Measurements from ENCODE around the gene DMD.
"Not testable (repeated sequence)": the region's sequence is repeated elsewhere in the genome, so short reads cannot be mapped to it uniquely, and the experiment has no call there.

DMD gene

DNA sequence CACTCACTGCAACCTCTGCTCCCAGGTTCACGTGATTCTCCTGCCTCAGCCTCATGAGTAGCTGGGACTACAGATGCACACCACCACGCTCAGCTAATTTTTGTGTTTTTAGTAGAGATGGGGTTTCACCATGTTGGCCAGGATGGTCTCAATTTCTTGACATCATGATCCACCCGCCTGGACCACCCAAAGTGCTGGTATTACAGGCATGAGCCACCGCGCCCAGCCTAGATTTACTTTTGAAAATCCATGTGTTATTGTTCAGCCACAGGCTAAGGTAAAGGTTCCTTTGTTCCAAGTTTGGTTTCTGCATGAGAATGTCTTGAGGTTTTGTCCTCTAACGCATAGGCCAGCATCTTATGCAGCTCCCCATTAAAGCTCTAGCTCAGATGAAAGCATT, 371.6 kb downstream of the DMD start:
- DNase-seq = no peak

DNA sequence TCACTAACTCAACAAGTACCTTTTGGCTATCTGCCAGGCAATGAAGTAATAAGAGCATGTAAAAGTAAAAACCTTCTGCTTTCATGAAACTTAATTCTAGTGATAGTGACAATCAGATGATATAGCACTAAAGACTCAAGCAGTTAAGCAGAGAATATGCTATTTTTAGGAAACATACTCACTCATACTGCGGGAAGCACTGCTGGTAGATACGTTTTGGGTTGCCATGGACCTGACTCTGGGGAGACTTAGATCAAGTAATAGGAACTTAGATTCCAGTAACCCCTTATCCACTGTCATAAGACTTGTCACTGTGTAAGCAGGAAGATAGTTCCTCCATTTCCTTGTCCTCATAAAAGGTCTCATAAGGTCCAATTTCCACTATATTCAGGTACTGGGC, 386.3 kb downstream of the DMD start:
- DNase-seq = no peak

GRCh38 chrX:32804034-32804433, 407.3 kb downstream of the DMD start:
- DNase-seq = no peak

- DNase-seq = no peak
Measured at GRCh38 chrX:32798990-32799389, 412.4 kb downstream of the DMD start.

GRCh38 chrX:32788936-32789335, 422.4 kb downstream of the DMD start:
- no peak for DNase-seq

- no peak for DNase-seq
Measured at GRCh38 chrX:32780109-32780508, 431.2 kb downstream of the DMD start.

GRCh38 chrX:32778965-32779364, 432.4 kb downstream of the DMD start:
- DNase-seq = no peak

GRCh38 chrX:32774966-32775365, 436.4 kb downstream of the DMD start:
- DNase-seq = no peak

GRCh38 chrX:32749070-32749469, 462.3 kb downstream of the DMD start:
- no peak for DNase-seq

- DNase-seq = no peak
Measured at GRCh38 chrX:32745323-32745722, 466.0 kb downstream of the DMD start.

DNA sequence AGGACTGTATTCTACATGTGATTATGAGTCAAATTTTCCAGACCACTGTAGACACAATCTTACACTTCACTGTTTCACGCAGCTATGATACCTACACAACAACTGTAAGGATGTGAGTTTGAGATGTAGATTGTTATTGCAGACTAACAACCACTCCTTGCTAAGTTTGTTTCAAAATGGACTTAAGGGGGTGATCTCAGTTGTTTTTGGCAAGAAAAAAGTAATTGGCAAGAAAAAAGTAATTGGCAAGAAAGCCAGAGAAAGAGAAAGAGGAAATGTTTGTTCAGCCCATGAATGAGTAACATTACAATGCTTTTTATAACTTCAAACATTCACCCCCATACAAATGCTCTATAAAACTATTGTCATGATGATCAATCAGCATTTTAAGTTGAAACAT, 466.4 kb downstream of the DMD start:
- DNase-seq = no peak

DNA sequence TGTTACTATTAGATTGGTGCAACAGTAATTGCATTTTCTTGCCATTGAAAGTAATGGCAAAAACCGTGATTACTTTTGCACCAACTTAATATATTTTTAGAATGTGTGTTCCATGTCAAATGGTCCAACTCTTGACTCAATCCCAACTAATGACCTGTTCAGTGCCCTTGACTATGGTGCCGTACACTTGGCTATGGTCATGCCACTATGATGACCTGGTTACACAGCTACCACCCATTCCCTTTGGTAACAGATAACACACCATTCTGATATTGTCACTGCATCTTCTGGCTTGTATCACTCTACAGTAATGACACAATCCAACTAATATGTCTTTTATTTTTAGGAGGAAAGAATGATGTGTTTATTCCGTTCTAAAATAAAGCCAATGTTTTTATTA, 469.4 kb downstream of the DMD start:
- no peak for DNase-seq

DNA sequence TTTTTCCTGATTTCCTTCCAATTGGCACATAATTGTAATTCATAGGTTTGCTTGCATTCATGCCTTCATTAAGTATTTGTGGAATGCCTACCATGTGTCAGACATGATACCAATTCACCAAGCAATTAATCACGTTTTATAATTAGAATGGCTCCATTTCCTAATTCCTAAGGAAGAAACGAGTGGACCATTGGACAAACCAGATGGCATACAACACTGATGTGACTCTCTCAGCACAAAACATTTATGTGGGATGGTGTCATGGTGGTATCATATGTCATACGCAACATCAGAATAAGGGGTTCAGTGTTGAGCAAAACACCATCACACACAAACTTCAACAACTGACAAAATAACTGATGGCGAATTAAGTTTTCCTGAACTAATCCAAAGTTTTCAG, 502.8 kb downstream of the DMD start:
- no peak for DNase-seq

- not testable (repeated sequence) for DNase-seq
Measured at GRCh38 chrX:32705385-32705784, 506.0 kb downstream of the DMD start.

- no peak for DNase-seq
Measured at GRCh38 chrX:32687379-32687778, 524.0 kb downstream of the DMD start.

DNA sequence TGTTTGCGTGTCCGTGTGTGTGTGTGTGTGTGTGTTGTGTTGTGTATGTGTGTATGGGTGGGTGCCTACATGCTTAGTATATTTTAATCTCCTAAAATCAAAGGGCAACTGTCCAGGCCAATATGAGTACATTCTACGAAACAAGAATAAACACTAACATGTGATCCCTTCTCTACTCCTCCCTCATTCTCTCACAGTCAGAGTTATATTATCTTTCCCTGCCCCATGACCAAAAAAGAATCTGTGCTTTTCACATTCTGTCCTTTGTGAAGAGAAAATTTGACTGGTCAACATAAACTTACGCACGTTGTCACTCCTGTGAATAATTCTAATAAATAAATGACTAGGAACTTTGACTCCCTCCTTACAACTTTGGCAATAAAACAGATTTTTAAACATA, 532.9 kb downstream of the DMD start:
- no peak for DNase-seq

- DNase-seq = no peak
Measured at GRCh38 chrX:32673193-32673592, 538.2 kb downstream of the DMD start.

GRCh38 chrX:32662516-32662915, 548.8 kb downstream of the DMD start:
- DNase-seq = no peak

DNA sequence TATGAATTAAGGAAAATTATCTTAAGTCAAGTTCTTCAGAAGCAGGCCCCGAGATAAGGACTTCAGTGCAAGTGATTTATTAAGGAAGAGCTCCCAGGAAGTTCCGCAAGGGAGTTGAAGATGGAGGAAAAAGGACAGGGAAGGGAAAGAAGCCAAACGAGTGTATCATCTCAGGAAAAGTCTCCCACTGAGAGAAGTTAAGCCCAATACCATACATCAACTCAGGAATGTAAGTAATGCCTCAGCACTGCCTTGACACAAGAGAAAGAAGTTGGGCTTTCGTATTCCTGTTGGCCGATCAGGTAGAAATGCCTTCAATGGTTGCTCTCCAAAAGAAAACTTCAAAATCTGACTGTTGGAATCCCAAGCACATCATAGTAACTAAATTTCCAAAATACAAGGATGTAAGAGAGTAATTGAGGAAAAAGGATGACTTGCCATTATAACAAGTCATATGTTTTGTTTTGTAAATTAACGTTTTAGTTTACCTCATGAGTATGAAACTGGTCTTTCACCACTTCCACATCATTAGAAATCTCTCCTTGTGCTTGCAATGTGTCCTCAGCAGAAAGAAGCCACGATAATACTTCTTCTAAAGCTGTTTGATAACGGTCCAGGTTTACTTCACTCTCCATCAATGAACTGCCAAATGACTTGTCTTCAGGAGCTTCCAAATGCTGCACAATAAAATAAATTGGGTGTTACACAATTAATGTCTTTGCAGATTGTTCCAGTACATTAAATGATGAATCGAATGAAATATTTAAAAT, 566.7 kb downstream of the DMD start:
- DNase-seq = no peak

DNA sequence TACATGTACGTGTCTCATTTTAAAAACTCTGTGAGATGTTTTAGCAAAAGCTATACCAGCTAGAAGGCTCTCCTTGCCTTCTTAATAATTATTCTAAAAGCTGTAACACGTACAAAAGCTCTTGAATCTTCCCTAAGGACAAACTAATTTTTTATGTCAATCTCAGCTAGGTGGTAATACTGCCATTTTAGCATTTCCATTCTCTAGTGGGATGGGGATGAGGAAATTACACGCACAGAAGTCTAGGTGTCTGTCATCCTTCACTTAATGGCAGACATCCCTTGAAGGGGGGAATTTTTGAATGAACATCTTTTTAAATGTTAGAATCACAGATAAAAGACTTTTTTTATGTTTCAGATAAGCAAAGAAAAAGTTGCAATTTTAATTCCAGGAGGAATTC, 569.1 kb downstream of the DMD start:
- no peak for DNase-seq

- no peak for DNase-seq
Measured at GRCh38 chrX:32618154-32618553, 593.2 kb downstream of the DMD start.

DNA sequence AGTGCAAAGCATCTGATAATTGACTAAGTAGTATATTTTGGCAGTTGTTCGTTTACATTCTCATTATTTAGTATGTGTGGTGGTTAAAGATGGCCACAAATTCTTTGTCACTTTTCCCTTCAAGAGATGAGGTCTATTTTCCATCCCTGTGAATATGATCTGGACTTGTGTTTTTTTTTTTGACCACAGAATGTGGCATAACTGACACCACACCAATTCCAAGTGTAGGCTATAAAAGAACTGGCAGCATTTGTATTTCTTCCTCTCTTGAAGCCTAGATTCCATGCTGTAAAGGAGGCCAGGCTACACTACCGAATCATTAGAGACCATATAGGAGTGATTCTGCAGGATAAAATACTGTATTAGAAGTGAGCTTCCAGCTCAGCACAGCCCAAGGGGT, 596.6 kb downstream of the DMD start:
- DNase-seq = no peak

DNA sequence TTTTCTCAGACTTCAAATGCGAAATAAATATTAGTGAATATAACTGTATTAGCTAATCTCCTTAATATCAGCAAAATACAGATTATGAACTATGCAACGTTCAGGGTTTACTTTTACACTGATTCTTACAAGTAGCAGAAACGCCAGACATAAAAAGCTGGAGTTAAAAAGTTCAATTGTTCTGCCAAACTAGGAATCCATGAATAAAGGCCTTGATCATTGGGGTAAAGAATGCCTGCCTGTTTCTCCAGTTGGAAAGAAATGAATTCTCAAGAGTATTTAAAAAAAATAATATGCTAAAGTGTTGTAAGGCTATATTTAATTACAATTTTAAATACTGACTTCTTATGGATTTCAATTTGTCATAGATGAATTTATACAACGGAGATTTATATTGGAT, 612.2 kb downstream of the DMD start:
- no peak for DNase-seq

DNA sequence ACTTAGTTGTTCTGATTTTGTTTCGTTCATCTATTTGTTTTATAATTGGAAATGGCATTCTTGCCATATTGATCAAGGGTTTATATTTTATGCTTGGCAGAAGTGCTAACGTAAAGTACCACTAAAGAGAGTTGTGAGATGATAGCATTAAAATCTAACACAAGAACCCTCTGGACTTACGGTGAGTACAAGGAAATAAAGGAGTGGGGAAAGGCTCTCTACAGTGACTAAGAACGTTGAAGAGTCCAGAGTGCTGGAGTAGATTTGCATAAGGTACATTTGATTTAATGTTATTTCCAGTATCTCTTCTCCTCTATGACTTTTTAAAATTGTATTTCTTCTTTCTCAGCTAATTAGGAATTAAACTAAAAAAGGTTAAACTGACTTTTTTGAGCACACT, 612.6 kb downstream of the DMD start:
- DNase-seq = no peak

- no peak for DNase-seq
Measured at GRCh38 chrX:32597777-32598176, 613.6 kb downstream of the DMD start.

GRCh38 chrX:32592786-32593185, 618.6 kb downstream of the DMD start:
- DNase-seq = no peak

Data from stimulated activated CD4-positive, alpha-beta T cell treated with anti-CD3 and anti-CD28 coated beads, Interleukin-1b, Interleukin-23, amount 100 ng/mL, for 48 hours (primary cell).